Mammary epithelial cell (primary cell): ENCODE measurements around the gene TMEM86A.

Experiments used
- EZH2 ChIP-seq: IDR thresholded peaks from 2 replicates; pipeline ENCODE4 v1.6.1; 2012; ENCODE audit warnings: low read length, inconsistent platforms, borderline replicate concordance
- TF ChIP-seq, protein P1 (sequence below), 2 donors: IDR thresholded peaks in 1 of 2; conservative IDR thresholded peaks in 1 of 2; 2 replicates each; pipeline ENCODE4 v1.5.1; 2011 to 2012; ENCODE audit warnings: inconsistent platforms in 2 of 2, low read length in 2 of 2, mild to moderate bottlenecking in 2 of 2, control low read depth in 1 of 2, low read depth in 1 of 2; ENCODE audit not compliant: insufficient read depth in 1 of 2; ENCODE audit errors: extremely low read depth in 1 of 2

GRCh38 chr11:18722293-18722637 lies 23.7 kb downstream of the TMEM86A start:
- TF ChIP-seq, protein P1, sequence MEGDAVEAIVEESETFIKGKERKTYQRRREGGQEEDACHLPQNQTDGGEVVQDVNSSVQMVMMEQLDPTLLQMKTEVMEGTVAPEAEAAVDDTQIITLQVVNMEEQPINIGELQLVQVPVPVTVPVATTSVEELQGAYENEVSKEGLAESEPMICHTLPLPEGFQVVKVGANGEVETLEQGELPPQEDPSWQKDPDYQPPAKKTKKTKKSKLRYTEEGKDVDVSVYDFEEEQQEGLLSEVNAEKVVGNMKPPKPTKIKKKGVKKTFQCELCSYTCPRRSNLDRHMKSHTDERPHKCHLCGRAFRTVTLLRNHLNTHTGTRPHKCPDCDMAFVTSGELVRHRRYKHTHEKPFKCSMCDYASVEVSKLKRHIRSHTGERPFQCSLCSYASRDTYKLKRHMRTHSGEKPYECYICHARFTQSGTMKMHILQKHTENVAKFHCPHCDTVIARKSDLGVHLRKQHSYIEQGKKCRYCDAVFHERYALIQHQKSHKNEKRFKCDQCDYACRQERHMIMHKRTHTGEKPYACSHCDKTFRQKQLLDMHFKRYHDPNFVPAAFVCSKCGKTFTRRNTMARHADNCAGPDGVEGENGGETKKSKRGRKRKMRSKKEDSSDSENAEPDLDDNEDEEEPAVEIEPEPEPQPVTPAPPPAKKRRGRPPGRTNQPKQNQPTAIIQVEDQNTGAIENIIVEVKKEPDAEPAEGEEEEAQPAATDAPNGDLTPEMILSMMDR (conservative IDR thresholded peaks at IDR 0.05 in 1 of 2, IDR thresholded peaks at IDR 0.05 in 1 of 2; ENCODE audit: extremely low read depth in 1 of 2, insufficient read depth in 1 of 2, low read depth in 1 of 2, low read length in 2 of 2): no peak
- no peak for TF ChIP-seq EZH2
